ENCODE results near the gene FBL.
A peak's percentile ranks its signal among the peaks of the same experiment; 100 is the strongest.
"Not testable (repeated sequence)": the region's sequence is repeated elsewhere in the genome, so short reads cannot be mapped to it uniquely, and the experiment has no call there.

Gene FBL

DNA sequence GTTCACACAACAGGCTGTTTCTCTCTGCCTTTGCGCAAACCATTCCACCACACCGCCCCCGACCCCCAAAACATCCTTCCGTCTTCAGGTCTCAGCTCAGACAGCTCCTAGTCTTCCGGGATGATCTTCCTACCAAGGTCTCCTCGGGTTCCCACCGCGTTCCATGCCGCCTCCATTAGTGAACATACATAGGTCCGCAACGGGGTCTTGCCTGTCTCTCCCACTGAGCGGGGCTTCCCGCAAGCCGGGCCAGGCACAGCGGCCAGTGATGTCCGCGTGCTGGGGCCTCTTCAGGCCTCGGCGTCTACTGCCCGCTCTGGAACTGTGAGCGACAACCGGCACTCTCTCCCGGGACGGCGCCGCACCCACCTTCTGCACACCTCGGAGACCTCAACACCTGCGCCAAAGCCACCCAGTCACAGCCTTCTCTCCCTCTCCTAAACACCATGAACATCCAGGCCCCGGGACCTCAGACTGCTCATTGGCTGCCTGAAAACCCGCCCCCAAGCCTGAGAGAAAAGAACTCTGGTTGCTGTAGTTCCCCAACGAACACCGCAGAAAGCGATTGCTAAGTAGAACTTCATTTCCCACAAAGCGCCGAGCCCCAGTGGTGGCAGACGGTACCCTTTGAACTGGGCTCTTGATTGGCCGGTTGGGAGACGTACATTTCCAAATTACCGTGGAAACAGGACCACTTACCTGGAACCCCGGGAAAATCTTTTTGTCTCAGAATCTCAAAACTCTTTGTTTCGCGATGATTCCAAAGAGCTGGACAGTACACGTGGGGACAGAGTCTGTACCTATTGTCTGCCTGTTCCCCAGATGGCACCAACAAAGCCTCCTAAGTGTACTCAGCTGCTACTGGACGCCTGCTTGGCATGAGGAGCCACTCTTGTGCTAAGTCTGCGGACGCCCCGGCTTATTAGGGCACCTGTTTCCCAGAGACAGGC, 21.8 kb downstream of the FBL start:
- DNase-seq (ENCODE audit: low read depth, low spot score): peak; percentile 72

GRCh38 chr19:39823686-39824085, 22.5 kb downstream of the FBL start:
- no peak for DNase-seq (ENCODE audit: low read depth, low spot score)

GRCh38 chr19:39820696-39821095, 25.5 kb downstream of the FBL start:
- no peak for DNase-seq (ENCODE audit: low read depth, low spot score)

DNA sequence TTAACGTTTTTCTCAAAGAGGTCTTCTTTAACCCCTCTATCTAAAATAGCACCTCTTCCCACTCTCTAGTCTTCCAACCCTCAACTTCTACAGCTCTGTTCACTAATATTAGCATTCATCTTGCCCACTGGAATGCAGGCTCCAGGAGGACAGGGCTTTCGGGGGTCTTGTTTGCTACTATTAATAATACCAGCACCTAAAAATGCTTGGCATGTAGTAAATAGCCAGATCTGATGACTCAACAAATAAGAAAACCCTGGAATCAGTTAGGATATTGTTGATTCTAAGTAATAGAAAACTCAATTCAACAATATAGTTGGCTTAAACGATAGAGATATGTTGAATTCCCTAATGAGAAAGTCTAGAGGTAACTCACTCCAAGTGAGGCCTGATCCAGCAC, 26.4 kb downstream of the FBL start:
- no peak for DNase-seq (ENCODE audit: low read depth, low spot score)

DNA sequence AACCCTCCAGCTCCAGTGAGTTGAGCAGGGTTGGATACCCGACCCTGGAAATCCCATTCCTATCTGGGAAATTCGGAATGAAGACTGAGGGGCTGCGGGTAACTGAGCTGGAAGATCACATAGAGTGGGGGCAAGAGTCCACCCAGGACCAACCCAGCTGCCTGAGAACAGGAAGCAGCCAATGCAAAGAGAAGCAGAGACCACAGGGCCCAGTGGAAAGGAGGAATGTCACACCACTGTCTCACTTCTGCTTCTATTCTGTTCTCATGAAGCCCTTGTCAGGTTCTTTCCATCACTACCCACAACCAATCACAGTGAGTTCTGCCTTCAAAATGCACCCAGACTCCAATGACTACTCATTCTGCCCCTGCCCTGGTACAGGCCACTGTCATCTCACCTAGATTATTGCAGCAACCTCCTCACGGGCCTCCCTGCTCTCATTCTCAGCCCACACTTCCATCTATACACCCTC, 27.5 kb downstream of the FBL start:
- DNase-seq (ENCODE audit: low read depth, low spot score): no peak

DNA sequence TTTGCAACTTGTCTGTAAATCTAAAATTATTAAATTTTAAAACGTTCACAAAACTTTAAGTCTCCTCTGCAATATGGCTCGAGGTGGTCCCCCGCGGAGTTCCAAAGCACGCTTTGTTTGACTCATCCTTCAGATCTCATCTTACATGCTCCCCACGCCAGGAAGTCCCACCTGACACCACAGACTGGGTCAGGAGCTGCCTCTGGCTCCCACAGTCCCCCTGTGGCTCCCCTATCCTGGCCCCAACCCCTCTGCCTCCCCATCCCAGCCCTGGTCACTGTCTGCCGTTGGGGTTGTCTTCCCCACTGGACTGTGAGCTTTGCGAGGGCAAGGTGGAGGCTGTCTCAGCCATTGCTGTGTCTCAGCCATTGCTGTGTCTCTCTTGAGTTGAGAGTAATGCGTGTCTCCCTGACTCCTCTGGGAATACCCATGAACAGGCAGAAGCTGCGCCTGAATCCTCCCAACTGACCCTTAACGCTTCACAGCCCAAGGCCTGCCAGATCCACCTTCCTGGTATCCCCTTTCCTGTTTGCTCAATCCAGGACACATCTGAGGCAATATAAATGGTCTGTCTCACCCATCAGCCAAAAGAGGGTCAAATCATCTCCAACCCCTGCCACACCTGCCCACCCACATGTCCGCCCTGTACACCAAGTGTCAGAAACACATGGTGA, 28.2 kb downstream of the FBL start:
- no peak for DNase-seq (ENCODE audit: low read depth, low spot score)

- DNase-seq (ENCODE audit: low read depth, low spot score): no peak
These were observed 29.7 kb downstream of the FBL start for GRCh38 chr19:39816287-39817048.

GRCh38 chr19:39814595-39814994, 31.6 kb downstream of the FBL start:
- no peak for DNase-seq (ENCODE audit: low read depth, low spot score)

GRCh38 chr19:39814111-39814510, 32.1 kb downstream of the FBL start:
- not testable (repeated sequence) for DNase-seq (ENCODE audit: low read depth, low spot score)

DNA sequence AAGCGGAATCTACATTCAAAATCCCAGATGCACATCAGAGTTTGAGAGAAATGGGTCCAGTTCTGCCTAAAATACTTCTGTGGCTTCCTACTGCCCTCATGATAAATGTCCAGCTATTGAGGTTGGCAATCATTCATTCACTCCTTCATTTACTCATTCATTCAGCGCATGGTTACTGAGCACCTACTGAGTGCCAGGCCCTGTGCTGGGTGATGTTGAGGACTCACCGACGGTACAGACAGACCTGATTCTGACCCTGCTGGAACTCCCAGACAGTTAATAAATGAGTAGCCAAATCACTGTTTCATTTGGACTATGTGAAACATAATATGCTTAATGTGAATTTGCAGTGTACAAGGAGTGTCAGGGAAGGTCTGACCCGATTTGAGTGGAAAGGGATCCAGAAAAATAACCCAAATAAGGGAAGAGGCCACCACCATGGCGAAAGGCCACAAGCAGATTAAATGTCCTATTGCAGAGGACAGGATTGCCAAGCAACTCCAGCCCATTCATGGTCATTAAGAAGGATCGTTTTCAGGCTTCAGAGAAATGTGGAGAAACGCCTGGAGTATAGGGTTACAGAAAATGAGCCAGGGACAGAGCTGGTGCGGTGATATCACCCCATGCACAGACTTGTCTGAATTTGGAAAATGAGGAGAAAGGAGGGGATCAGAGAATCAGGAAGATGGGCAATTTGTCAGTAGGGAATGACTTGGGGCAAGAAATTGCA, 32.8 kb downstream of the FBL start:
- DNase-seq (ENCODE audit: low read depth, low spot score): no peak

GRCh38 chr19:39811064-39811463, 35.1 kb downstream of the FBL start:
- no peak for DNase-seq (ENCODE audit: low read depth, low spot score)

DNA sequence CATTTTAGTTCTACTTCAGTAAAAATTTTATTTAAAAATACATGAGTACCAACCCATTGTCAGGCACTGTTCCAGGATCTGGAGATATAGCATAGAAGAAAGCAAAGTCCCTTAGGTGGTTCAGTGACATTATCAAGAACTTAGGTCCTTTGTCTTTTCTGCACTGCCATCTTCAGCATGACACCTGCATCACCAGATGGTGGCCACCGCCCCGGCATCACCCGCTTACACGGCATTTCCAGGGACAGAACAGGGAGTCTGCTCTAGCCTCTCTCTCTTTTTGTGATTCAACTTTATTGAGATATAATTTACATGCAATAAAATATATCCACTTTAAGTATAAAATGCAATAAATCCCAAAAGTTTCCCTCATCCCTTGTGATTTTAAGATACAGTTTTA, 35.8 kb downstream of the FBL start:
- DNase-seq (ENCODE audit: low read depth, low spot score): no peak

- no peak for DNase-seq (ENCODE audit: low read depth, low spot score)
These were observed 36.8 kb downstream of the FBL start for GRCh38 chr19:39809368-39809767.

DNA sequence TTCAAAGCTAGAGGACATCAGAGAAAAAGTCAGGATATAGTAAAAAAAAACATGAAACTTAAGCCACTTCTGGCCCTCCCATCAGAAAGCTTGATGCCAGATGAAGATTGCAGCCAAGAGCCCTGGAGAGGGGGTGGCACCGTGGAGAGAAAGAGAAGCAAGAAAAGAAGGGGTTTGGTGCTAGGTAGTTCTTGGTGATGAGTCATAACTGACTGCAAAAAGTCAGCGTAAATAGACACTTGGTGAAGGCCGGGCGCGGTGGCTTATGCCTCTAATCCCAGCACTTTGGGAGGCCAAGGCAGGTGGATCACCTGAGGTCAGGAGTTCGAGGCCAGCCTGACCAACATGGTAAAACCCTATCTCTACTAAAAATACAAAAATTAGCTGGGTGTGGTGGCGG, 37.5 kb downstream of the FBL start:
- not testable (repeated sequence) for DNase-seq (ENCODE audit: low read depth, low spot score)

DNA sequence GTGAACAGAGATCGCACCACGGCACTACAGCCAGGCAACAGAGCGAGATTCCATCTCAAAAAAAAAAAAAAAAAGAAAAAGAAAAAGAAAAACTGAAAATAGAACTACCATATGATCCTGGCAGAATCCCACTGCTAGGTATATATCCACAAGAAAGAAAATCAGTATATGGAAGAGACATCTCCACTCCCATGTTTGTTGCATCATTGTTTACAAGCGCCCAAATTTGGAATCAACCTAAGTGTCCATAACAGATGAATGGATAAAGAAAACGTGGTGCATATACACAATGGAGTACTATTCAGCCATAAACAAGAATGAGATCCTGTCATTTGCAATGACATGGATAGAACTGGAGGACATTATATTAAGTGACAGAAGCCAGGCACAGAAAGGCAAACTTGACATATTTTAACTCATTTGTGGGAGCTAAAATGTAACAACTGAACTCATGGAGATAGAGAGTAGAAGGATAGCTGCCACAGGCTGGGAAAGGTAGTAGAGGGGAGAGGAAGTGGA, 38.3 kb downstream of the FBL start:
- DNase-seq (ENCODE audit: low read depth, low spot score): no peak

GRCh38 chr19:39805104-39805503, 41.1 kb downstream of the FBL start:
- DNase-seq (ENCODE audit: low read depth, low spot score): no peak

DNA sequence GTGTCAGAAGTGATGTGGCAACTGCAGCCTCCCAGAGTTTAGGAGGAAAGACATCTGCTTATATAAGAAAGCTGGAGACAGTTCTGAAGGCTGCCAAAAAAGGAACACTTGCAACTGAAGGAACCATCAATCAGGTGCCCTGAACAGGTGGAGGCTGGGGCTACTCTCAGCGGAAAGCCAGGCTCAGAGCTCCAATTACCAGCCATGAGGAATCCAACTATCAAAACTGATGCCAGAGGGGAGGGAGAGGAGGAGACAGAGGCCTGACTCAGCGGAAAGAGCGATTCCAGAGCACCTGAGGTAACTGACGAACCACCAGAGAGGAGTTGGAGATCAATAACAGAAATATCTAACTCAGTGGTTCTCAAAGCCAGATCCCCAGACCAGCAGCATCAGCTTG, 43.2 kb downstream of the FBL start:
- DNase-seq (ENCODE audit: low read depth, low spot score): no peak

GRCh38 chr19:39797083-39797482, 49.1 kb downstream of the FBL start:
- DNase-seq (ENCODE audit: low read depth, low spot score): no peak

GRCh38 chr19:39796000-39796498, 50.1 kb downstream of the FBL start:
- DNase-seq (ENCODE audit: low read depth, low spot score): no peak

DNA sequence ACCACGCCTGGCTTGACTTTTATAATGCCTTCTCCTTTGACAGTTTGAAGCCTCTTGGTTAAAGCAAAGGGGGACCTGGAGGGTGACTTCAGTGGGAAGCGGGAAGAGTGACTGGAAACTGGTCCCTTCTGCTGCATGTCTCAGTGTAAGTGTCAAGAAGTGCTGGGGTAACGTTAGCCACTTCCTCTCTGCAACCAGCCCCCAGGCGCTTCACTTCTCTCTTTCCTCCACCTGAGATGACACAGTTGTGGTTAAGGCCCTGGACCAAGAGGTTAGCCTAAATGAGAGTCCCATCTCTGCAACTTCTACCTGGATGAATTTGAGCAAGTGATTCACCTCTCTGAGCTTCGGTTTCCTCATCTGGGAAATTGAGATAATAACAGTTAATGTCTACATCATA, 51.2 kb downstream of the FBL start:
- no peak for DNase-seq (ENCODE audit: low read depth, low spot score)

- DNase-seq (ENCODE audit: low read depth, low spot score): peak; percentile 69
These were observed 53.1 kb downstream of the FBL start for GRCh38 chr19:39792999-39793546.

Measured in smooth muscle cell of the brain vasculature (primary cell).